Activated CD4-positive, alpha-beta T cell treated with anti-CD3 and anti-CD28 coated beads for 4 hours (primary cell): ENCODE measurements around the gene ZDHHC24.
"Not testable (repeated sequence)": the region's sequence is repeated elsewhere in the genome, so short reads cannot be mapped to it uniquely, and the experiment has no call there.

Experiments used
- DNase-seq, 2 donors: peaks; one replicate each; pipeline ENCODE4 v3.0.0-alpha.2; 2020

ZDHHC24 gene

GRCh38 chr11:66545701-66546367 lies at the start of gene ZDHHC24:
Gene ZDHHC24 (minus strand): TSS chr11:66546048. CDS start chr11:66546003, 45 bp downstream.
- peak; percentile 78 for DNase-seq

- no peak for DNase-seq
Observed at GRCh38 chr11:66595245-66595904, 49.5 kb upstream of the ZDHHC24 start.

GRCh38 chr11:66593650-66594049 lies 47.8 kb upstream of the ZDHHC24 start:
- no peak for DNase-seq

GRCh38 chr11:66593303-66593635 lies 47.4 kb upstream of the ZDHHC24 start:
- DNase-seq, result no peak

- peak; percentile 98 to 99 for DNase-seq
Observed at GRCh38 chr11:66592457-66593302, 46.8 kb upstream of the ZDHHC24 start, which contains the start of the genes CCDC87 and CCS. Gene CCDC87 (minus strand): TSS chr11:66593063. CDS start chr11:66593015, 48 bp downstream. Gene CCS (plus strand): TSS chr11:66593185. CDS start chr11:66593262, 77 bp downstream.

- DNase-seq, result no peak
Observed at GRCh38 chr11:66591175-66591574, 45.3 kb upstream of the ZDHHC24 start.

- no peak for DNase-seq
Observed at GRCh38 chr11:66589996-66590675, 44.3 kb upstream of the ZDHHC24 start.

GRCh38 chr11:66589315-66589714 lies 43.5 kb upstream of the ZDHHC24 start:
- not testable (repeated sequence) for DNase-seq

- DNase-seq, result no peak
Observed at GRCh38 chr11:66586136-66586535, 40.3 kb upstream of the ZDHHC24 start.

- not testable (repeated sequence) for DNase-seq
Observed at GRCh38 chr11:66585447-66585846, 39.6 kb upstream of the ZDHHC24 start.

GRCh38 chr11:66582565-66583147 lies 36.8 kb upstream of the ZDHHC24 start:
- not testable (repeated sequence) for DNase-seq

GRCh38 chr11:66581261-66581660 lies 35.4 kb upstream of the ZDHHC24 start:
- no peak for DNase-seq

GRCh38 chr11:66580803-66581202 lies 35.0 kb upstream of the ZDHHC24 start:
- no peak for DNase-seq

- peak; percentile 75 to 82 for DNase-seq
Observed at GRCh38 chr11:66579017-66579606, 33.3 kb upstream of the ZDHHC24 start.

- no peak for DNase-seq
Observed at GRCh38 chr11:66570850-66571180, 25.0 kb upstream of the ZDHHC24 start.

- DNase-seq, result no peak
Observed at GRCh38 chr11:66570079-66570849, 24.4 kb upstream of the ZDHHC24 start.

GRCh38 chr11:66569076-66569475 lies 23.2 kb upstream of the ZDHHC24 start:
- no peak for DNase-seq

GRCh38 chr11:66568124-66568916 lies 22.5 kb upstream of the ZDHHC24 start, which contains the start of gene CTSF:
Gene CTSF (minus strand): TSS chr11:66568606. CDS start chr11:66568486, 120 bp downstream.
- DNase-seq, result peak; percentile 60 to 65

- DNase-seq, result no peak
Observed at GRCh38 chr11:66567787-66568123, 21.9 kb upstream of the ZDHHC24 start.

GRCh38 chr11:66566221-66566620 lies 20.4 kb upstream of the ZDHHC24 start:
- DNase-seq, result no peak

GRCh38 chr11:66564984-66565383 lies 19.1 kb upstream of the ZDHHC24 start:
- DNase-seq, result no peak
